Erythroblast (primary cell): ENCODE data around the gene SHISAL2A.

ENCODE experiments used
- GATA1 ChIP-seq: IDR thresholded peaks from 2 replicates; pipeline ENCODE4 v1.6.1; 2011; ENCODE audit warnings: low read depth, mild to moderate bottlenecking, control low read depth, low read length, moderate library complexity
- POLR2A ChIP-seq: IDR thresholded peaks from 2 replicates; pipeline ENCODE4 v1.6.1; 2011; ENCODE audit warnings: mild to moderate bottlenecking, low read length

DNA sequence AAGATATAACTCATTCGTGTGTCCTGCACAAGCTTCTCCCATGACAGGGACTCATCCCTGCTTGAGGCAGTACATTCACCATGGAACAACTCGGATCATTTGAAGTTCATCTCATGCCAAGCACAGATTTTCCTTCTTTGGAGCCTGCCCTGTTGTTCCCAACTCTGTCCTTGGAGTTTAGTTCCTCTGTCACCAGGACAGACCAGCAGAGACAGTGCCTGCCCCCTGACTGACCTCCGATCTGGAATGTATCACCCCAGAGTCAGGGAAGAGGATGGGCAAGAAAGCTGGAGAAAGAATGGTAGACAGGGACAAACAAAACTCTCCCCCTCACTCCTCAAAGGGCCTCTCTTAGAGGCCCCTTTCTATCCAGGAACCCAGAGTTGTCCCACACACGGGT, 5.0 kb downstream of the SHISAL2A start:
- TF ChIP-seq POLR2A (no peak), GATA1 (no peak)
